Upper lobe of left lung (tissue), 6 donors: ENCODE data around the gene ATXN7L2. TPM values are rescaled to one million over a fixed set of nuclear protein-coding genes. Genes with fewer than 3 reads are reported as not detected.
"Not testable (repeated sequence)": the region's sequence is repeated elsewhere in the genome, so short reads cannot be mapped to it uniquely, and the experiment has no call there.

ENCODE experiments used
- ATAC-seq, 2 donors: fragments of 200-7000 bp; cut with Tn5 transposase; one replicate each; pipeline ENCODE4 v1.9.1; 2022; ENCODE audit warnings: mild to moderate bottlenecking in 2 of 2, moderate library complexity in 2 of 2; ENCODE audit not compliant: low FRiP score in 2 of 2
- DNase-seq, 2 donors: peaks; one replicate each; pipeline ENCODE4 v3.0.0-alpha.2; 2019 to 2020
- H3K27ac ChIP-seq, 4 donors: fragments of 200-600 bp; sonication (generic); one replicate each; pipeline ENCODE4 v1.5.1; 2016 to 2019
- H3K27me3 ChIP-seq, 4 donors: fragments of 200-600 bp; sonication (generic); one replicate each; pipeline ENCODE4 v1.5.1; 2017 to 2019
- H3K36me3 ChIP-seq, 4 donors: fragments of 200-600 bp; sonication (generic); one replicate each; pipeline ENCODE4 v1.5.1; 2016 to 2019
- H3K4me1 ChIP-seq, 4 donors: fragments of 200-600 bp; sonication (generic); one replicate each; pipeline ENCODE4 v1.5.1; 2018 to 2019
- H3K4me3 ChIP-seq, 4 donors: fragments of 200-600 bp; sonication (generic); one replicate each; pipeline ENCODE4 v1.5.1; 2017 to 2019; ENCODE audit warnings: mild to moderate bottlenecking in 2 of 4, moderate library complexity in 1 of 4
- H3K9me3 ChIP-seq, 4 donors: fragments of 200-600 bp; sonication (generic); one replicate each; pipeline ENCODE4 v1.5.1; 2018 to 2019
- EP300 ChIP-seq, 4 donors: sonication (generic); formaldehyde crosslinking; IDR thresholded peaks; one replicate each; pipeline ENCODE4 v1.5.1; 2017; ENCODE audit warnings: antibody characterized with exemption in 4 of 4, control low read depth in 2 of 4
- POLR2A ChIP-seq, 4 donors: fragments of 450-650 bp; IDR thresholded peaks; one replicate each; pipeline ENCODE4 v1.5.1; 2016 to 2017; ENCODE audit warnings: antibody characterized with exemption in 4 of 4, mild to moderate bottlenecking in 2 of 4
- POLR2AphosphoS5 ChIP-seq, 2 donors: sonication (generic); formaldehyde crosslinking; IDR thresholded peaks; one replicate each; pipeline ENCODE4 v1.5.1; 2017; ENCODE audit warnings: antibody characterized with exemption in 2 of 2
- WGBS, 2 donors: methylation state at CpG; one replicate each; pipeline ENCODE4 v1.1.5; 2017 to 2018; 5-methylcytosine and 5-hydroxymethylcytosine counted together
- total RNA-seq, 6 donors: library from RNA; depleted of rRNA in 4 of 6; stranded (reverse); fragments of >200 nt in 4 of 6; gene quantifications; one replicate each; pipeline versions ENCODE4 v1.1.0 to v1.2.1, GENCODE V29; 2016 to 2021
- TF ChIP-seq, protein P1 (sequence below), 6 experiments: fragments of 450-650 bp in 4 of 6; fragments of 200-600 bp in 2 of 6; sonication (generic) in 2 of 6; IDR thresholded peaks; one replicate each; pipeline ENCODE4 v1.5.1; 2016 to 2019; ENCODE audit warnings: antibody characterized with exemption in 6 of 6
- donor health status: DM: no; HTN: no; CAD: no; lungs with moderate emphysema.
- donor health status: DM: no; HTN: yes; CAD: no; lungs with severe emphysema.

The ATXN7L2 gene
- total RNA-seq, 6 donors from 2014 or later: 2.3 to 19.9 (median 5.3) TPM

DNA sequence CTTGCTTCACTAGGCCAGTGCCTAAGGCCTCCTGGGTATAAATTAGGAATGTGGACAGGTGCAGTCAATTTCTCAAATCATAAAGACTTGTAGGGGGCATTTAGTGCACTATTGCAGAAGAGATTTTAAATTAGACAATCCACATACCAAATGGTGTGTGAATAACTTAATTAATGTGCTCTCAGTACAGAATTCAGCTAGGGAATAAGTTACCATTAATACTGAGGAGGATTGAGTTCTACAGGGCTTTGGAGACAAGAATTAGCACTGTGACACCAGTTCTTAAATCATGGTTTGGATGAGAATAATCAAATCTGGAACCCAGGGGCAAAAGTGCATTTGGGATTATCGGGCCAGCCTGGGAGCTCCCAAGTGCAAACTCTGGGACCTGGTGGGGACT is 15.6 kb upstream of the ATXN7L2 start:
- no peak overlapping the region for H3K27ac ChIP-seq
- TF ChIP-seq POLR2A (IDR thresholded peaks at IDR 0.05): no peak
- TF ChIP-seq EP300 (IDR thresholded peaks at IDR 0.05): no peak
- no peak for TF ChIP-seq POLR2AphosphoS5 (IDR thresholded peaks at IDR 0.05)
- TF ChIP-seq, protein P1, sequence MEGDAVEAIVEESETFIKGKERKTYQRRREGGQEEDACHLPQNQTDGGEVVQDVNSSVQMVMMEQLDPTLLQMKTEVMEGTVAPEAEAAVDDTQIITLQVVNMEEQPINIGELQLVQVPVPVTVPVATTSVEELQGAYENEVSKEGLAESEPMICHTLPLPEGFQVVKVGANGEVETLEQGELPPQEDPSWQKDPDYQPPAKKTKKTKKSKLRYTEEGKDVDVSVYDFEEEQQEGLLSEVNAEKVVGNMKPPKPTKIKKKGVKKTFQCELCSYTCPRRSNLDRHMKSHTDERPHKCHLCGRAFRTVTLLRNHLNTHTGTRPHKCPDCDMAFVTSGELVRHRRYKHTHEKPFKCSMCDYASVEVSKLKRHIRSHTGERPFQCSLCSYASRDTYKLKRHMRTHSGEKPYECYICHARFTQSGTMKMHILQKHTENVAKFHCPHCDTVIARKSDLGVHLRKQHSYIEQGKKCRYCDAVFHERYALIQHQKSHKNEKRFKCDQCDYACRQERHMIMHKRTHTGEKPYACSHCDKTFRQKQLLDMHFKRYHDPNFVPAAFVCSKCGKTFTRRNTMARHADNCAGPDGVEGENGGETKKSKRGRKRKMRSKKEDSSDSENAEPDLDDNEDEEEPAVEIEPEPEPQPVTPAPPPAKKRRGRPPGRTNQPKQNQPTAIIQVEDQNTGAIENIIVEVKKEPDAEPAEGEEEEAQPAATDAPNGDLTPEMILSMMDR (IDR thresholded peaks at IDR 0.05): no peak

DNA sequence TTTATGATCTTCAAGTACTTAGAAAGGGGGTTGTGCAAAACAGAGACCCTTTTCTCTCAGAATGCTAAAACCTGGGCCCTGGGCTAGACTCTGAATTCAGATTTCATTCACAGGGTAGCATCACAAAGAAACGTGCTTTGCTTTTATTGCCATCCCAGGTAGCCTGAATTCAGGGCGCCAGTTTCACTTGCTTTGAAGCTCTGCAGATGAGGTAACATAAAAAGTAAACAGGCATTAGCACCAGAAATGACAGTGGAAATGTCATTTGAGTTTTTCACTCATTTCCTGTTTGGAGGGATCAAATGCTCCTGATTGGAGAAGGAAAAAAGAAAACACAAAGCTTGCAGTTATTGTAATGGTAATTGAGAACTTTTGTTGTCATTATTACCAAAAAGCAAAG is 14.8 kb upstream of the ATXN7L2 start:
- H3K4me3 ChIP-seq: no peak overlapping the region
- TF ChIP-seq POLR2AphosphoS5 (IDR thresholded peaks at IDR 0.05): no peak
- TF ChIP-seq POLR2A (IDR thresholded peaks at IDR 0.05): no peak
- TF ChIP-seq EP300 (IDR thresholded peaks at IDR 0.05): no peak
- TF ChIP-seq, protein P1 (IDR thresholded peaks at IDR 0.05): no peak
- 13 to 23% methylated on average over 2 of the region's 2 CpGs for WGBS, 2 donors
- peaks cover 11 to 14% (median 12%) of the 10 kb centered on the region in 4 donors for H3K4me1 ChIP-seq
- no peaks in the 10 kb centered on the region for H3K9me3 ChIP-seq
- no peaks in the 10 kb centered on the region for H3K36me3 ChIP-seq
- peaks cover 0 to 25% (median 12%) of the 10 kb centered on the region in 4 donors for H3K27me3 ChIP-seq
- H3K27ac ChIP-seq: no peak overlapping the region
- no peak for DNase-seq
- ATAC-seq: no peak

More for the DNA sequence above, 15.6 kb upstream of the ATXN7L2 start:
- no peak for DNase-seq
- Histone ChIP-seq H3K27me3 (peaks cover 0 to 25% (median 12%) of the 10 kb centered on the region in 4 donors), H3K4me1 (peaks cover 11 to 14% (median 12%) of the 10 kb centered on the region in 4 donors), H3K36me3 (no peaks in the 10 kb centered on the region), H3K9me3 (no peaks in the 10 kb centered on the region), H3K4me3 (no peak overlapping the region)
- no peak for ATAC-seq
- WGBS, 2 donors: 80 to 100% methylated on average over 1 of the region's 1 CpG

DNA sequence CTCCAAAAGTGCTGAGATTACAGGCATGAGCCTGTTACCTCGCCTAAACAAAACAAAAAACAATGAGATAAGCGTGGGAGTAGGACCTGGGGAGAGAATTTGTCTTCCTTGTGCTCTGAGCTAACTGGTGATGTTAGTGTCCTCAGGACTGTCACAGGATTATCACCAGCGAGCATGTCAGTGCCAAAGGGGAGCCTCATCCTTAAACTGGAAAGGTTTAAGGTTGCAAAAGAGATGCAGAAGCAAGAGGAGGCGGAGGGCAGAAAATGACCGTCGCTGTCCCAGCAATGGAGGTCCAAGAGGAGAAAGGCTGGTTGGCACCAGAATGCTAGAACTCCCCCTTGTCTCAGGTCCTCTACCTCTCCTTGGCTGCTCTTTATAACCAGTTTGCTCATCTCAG is 13.5 kb upstream of the ATXN7L2 start:
- Histone ChIP-seq H3K9me3 (no peaks in the 10 kb centered on the region), H3K27me3 (peaks cover 0 to 25% (median 11%) of the 10 kb centered on the region in 4 donors)

DNA sequence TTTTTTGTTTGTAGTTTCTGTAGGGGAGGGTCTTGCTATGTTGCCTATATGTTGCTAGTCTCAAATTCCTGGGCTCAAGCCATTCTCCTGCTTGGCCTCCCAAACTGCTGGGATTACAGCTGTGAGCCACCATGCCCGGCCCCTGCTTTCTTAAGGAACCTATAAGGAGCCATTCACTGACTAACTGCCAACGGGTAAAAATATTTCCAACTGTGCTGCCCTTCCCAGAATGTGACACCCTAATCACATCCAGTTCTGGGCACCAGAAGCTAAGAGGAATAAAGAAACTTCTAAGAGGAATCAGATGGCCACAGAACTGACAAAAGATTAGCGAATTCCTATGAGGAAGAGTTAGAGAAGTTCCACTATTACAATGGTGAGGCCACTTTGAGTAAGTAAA is 10.9 kb upstream of the ATXN7L2 start:
- 58 to 61% methylated on average over 3 of the region's 3 CpGs for WGBS, 2 donors

More for the DNA sequence above, 13.5 kb upstream of the ATXN7L2 start:
- peaks cover 11 to 14% (median 12%) of the 10 kb centered on the region in 4 donors for H3K4me1 ChIP-seq
- WGBS, 2 donors: 57 to 62% methylated on average over 6 of the region's 6 CpGs
- no peak overlapping the region for H3K4me3 ChIP-seq
- no peak for ATAC-seq
- no peak for DNase-seq
- no peak overlapping the region for H3K27ac ChIP-seq
- no peaks in the 10 kb centered on the region for H3K36me3 ChIP-seq
- TF ChIP-seq, protein P1 (IDR thresholded peaks at IDR 0.05): no peak
- TF ChIP-seq POLR2AphosphoS5 (IDR thresholded peaks at IDR 0.05) (no peak), EP300 (IDR thresholded peaks at IDR 0.05) (no peak), POLR2A (IDR thresholded peaks at IDR 0.05) (no peak)

DNA sequence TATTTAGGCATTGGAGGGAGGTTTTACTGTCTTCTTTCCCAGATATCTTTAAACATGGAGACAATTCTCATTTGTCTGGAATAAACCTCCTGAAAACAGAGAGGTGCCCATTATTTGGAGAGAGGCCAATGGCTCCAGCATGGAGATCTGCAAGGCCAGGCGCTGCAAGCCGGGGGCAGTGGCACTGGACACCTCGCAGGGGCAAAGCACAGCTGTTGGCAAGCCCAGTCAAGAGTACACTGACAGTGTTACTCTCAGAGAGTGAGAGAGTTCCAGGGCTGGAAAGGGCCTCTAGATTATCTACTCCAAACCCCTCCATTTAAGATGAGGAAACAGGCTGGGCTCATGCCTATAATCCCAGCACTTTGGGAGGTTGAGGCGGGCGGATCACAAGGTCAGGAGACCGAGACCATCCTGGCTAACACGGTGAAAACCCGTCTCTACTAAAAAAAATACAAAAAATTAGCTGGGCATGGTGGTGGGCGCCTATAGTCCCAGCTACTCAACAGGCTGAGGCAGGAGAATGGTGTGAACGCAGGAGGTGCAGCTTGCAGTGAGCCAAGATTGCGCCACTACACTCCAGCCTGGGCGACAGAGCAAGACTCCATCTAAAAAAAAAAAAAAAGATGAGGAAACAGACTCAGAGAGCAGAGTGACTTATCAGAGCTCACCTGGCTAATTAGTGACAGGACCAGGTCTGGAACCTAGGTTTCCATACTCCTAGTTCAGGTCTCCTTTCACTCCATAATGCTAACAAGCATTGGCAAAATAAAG is 10.2 kb upstream of the ATXN7L2 start:
- H3K27me3 ChIP-seq, H3K36me3 ChIP-seq, H3K27ac ChIP-seq, H3K9me3 ChIP-seq, H3K4me1 ChIP-seq, H3K4me3 ChIP-seq, ATAC-seq: not testable (repeated sequence)
- 81 to 83% methylated on average over 12 of the region's 12 CpGs for WGBS, 2 donors
- peak in 1 of 2 donors; percentile 32 for DNase-seq

More for the DNA sequence above, 10.9 kb upstream of the ATXN7L2 start:
- H3K4me1 ChIP-seq: no peaks in the 10 kb centered on the region
- TF ChIP-seq, protein P1 (IDR thresholded peaks at IDR 0.05): no peak
- TF ChIP-seq POLR2AphosphoS5 (IDR thresholded peaks at IDR 0.05) (no peak), POLR2A (IDR thresholded peaks at IDR 0.05) (no peak), EP300 (IDR thresholded peaks at IDR 0.05) (no peak)
- H3K27ac ChIP-seq: no peak overlapping the region
- H3K27me3 ChIP-seq: peaks cover 0 to 9% (median 0%) of the 10 kb centered on the region in 4 donors
- DNase-seq (no peak), ATAC-seq (no peak)
- H3K9me3 ChIP-seq: no peaks in the 10 kb centered on the region
- no peak overlapping the region for H3K4me3 ChIP-seq
- no peaks in the 10 kb centered on the region for H3K36me3 ChIP-seq
